NCI-H526 treated with DMSO at 0.1 percent for 48 hours (cell line): ENCODE measurements around the gene FRK.
"Not testable (repeated sequence)": the region's sequence is repeated elsewhere in the genome, so short reads cannot be mapped to it uniquely, and the experiment has no call there.

Experiments used
- DNase-seq: peaks from one replicate; lab custom pipeline; 2025; lab: John Stamatoyannopoulos, UW

Gene FRK

DNA sequence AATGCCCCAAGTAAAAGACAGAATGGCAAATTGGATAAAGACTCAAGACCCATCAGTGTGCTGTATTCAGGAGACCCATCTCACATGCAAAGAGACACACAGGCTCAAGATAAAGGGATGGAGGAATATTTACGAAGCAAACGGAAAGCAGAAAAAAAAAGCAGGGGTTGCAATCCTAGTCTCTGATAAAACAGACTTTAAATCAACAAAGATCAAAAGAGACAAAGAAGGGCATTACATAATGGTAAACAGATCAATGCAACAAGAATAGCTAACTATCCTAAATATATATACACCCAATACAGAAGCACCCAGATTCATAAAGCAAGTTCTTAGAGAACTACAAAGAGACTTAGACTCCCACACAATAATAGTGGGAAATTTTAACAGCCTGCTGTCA is 123.2 kb downstream of the FRK start:
- DNase-seq: not testable (repeated sequence)

- DNase-seq: no peak
Measured at GRCh38 chr6:115935361-115935760, 125.3 kb downstream of the FRK start.

DNA sequence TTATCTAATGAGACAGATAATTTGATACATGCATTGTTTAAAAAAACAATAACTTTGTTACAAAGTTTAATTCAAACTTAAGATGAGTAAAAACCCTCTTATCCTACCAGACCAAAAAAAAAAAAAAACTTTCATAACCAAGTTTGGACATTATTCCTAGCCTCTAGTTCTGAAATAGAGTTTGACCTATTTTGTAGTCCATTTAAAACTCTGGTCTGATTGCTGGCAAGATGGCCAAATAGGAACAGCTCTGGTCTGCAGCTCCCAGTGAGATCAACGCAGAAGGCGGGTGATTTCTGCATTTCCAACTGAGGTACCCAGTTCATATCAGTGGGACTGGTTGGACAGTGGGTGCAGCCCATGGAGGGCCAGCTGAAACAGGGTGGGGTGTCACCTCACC is 125.9 kb downstream of the FRK start:
- DNase-seq: no peak

DNA sequence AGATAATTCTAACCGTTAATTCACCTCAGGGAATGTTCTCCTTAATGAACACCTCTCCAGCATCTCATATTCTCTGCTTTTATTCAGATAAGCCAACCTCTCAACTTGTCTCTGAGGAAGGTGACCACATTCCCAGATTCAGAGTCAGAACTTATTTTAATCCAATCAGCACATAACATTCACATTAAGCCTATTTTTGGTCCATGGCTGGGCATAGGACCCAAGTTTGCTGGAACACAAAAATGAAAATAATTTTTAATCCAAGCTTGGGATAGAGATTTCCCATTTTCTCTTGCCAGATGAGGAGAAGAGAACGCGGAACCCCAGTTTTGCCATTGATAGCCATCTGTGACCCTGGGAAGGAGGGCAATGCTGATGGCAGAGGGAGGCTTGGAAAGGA is 126.5 kb downstream of the FRK start:
- DNase-seq: no peak

- no peak for DNase-seq
Measured at GRCh38 chr6:115932481-115932880, 128.2 kb downstream of the FRK start.

DNA sequence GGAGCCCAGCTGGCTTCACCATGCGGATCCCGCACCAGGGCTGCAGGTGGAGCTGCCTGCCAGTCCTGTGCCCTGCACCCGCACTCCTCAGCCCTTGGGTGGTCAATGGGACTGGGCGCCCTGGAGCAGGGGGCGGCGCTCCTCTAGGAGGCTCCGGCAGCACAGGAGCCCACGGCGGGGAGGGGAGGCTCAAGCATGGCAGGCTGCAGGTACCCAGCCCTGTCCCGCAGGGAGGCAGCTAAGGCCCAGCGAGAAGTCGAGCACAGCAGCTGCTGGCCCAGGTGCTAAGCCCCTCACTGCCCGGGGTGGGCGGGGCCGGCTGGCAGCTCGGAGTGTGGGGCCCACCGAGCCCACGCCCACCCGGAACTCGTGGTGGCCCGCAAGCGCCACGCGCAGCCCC is 132.7 kb downstream of the FRK start:
- not testable (repeated sequence) for DNase-seq

- no peak for DNase-seq
Measured at GRCh38 chr6:115922971-115923370, 137.7 kb downstream of the FRK start.

- no peak for DNase-seq
Measured at GRCh38 chr6:115914098-115914497, 146.6 kb downstream of the FRK start.

DNA sequence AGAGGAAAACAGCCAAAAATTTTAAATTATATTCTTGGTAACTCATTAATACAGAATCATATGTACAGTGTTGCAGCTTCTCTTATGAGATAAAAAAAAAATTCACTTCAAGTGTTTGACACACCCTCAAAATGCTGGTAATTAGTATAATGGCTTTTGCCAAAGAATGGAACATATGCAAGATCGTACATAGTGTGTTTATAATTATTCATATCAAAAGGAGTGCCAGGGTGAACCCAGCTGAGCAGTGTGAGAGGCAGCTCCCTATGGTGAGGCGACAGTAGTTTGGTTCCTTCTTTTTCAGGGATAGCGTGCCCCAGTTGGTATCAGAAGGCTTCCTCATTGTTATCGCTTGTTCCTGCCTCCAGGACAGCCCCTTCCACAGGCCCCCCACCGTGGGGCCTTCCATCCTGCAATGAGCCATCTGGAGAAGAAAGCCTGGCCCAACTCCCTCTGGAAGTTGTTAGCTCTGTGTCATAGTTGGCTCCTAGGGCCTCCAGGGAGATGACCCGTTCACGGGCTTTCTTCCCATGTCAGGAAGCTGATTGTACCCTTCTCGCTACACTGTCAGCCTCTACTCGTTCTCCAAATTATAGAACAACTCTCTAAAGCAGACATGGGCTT is 150.7 kb downstream of the FRK start:
- DNase-seq: no peak

- no peak for DNase-seq
Measured at GRCh38 chr6:115908906-115909559, 151.7 kb downstream of the FRK start.

DNA sequence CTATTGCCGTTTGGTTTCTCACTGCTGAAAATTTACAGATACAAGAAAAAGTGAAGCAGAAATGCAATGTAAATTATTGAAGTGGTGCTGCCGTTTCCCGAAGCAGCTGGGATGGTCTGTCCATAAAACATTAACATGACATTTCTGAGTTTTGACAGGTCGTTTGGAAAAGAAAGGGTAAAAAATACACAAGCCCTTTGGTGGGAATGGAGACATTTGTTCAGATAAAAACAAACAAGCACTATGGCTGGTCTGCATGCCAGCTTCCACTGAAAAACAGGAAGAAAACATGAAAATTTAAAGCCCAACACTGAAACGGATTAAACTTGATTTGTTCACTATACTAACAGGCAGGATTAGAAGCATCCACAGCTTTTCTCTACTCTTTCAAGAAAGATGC is 155.2 kb downstream of the FRK start:
- DNase-seq: no peak

DNA sequence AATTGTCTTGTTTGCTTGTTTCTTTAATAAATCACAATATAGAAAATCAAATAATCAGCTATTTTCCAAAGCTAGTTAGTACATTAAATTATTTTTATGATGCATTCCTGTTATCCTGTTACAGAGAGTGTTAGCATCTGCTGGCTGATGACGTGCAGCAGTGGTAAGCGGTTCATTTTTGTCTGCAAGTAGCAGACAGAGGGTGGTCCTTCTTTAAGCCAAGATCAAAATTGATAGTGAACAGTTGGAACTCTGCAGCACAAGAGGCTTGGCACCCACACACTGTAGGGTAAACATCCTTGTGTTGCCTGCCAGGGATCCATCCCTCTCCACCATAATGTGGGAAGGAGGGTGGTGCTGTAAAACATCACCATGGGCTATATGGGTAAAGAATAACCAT is 158.3 kb downstream of the FRK start:
- DNase-seq: no peak

- DNase-seq: no peak
Measured at GRCh38 chr6:115901896-115902295, 158.8 kb downstream of the FRK start.

DNA sequence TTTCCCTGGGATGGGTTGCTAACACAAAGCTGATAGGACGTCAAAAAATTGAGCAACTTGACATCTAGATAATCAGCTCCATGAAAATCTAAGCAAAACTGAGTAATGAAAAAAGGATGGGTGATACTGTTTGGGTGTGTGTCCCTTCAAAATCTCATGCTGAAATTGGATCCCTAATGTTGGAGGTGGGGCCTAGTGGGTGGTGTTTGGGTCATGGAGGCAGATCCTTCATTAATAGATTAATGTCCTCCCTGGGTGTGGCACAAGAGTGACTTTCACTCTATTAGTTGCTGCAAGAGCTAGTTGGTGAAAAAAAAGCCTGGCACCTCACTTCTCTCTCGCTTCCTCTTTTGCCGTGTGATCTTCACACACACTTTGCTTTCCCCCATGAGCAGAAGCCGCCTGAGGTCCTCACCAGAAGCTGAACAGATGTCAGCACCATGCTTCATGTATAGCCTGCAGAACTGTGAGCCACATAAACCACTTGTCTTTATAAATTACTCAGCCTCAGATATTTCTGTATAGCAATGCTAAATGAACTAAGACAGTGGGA is 160.9 kb downstream of the FRK start:
- DNase-seq: no peak

DNA sequence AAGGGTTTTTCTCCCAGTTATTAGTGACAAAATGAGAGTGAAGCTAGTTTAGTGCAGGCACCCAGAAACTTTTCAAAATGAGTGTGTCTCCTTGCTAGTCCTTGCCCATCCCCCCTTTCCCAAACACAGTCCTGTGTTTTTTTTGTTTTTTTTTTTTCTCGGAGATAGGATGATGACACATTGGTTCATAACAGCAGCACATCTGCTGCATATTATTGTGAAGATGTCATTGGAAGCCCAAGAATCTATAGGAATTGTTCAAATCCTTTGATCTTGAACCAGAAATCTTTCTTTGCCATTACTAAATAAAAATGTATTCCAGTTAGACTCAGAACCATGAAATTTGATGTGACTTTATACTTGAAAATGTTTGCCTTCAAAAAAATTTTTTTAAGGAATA is 162.4 kb downstream of the FRK start:
- no peak for DNase-seq

- no peak for DNase-seq
Measured at GRCh38 chr6:115896538-115897129, 164.1 kb downstream of the FRK start.

GRCh38 chr6:115894426-115894992 is 166.2 kb downstream of the FRK start:
- DNase-seq: no peak

DNA sequence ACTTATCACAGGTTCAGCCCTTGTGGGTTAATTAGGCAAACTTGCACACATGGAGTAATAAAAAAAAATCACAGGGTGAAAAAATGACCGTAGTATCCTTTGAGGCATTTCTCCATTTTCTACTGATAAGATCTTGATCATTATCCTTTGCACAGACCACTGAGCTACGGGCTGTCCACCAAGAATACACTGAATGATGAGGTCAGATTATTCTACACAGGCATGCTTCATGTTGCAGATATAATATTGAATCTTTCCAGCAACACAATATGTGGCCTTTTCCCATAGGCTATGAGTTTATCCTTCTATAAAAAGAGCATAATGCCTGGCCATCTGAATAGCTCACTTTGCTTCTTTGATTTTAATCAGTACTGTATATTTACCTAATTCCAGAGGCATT is 168.9 kb downstream of the FRK start:
- DNase-seq: no peak

DNA sequence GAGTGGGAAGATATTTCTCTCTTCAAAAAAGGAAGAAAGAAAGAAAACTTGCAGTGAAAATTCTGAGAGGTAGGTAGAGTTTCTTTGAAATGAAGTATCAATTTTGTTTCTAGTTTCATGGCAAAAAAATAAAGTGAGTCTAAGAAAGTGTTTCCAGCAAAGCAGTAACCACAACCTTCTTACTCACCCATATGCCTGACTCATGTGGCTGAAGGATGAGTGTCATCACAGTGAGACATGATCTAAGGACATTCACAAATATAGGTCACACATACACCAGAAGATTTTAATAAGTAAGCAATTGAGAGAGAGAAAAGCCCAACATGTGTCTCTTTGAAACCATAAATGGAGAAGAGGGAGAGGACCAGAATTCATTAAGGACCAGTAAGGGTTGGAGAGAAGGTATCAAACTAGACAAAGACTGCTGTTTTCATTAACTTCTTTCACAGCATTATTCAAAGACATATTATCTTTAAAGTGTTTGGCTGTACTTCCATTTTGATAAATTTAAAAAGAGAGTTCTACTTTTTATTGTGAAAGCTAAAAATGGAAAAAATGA is 169.5 kb downstream of the FRK start:
- no peak for DNase-seq

DNA sequence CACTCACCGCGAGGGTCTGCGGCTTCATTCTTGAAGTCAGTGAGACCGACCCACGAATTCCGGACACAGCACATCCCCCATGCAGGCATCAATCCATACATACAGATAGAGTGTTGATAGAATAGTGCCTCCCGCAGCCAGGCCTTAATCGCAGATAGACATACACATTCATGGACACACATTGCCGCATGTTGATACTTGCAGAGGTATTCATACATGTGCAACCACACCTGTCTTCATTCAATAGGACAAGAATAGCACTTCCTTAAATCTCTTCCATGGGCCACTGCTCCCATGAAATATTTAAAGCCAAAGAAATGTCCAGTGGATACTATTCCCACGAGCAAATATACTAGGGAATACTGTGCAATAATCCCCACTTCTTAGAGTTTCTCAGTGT is 170.5 kb downstream of the FRK start:
- no peak for DNase-seq

DNA sequence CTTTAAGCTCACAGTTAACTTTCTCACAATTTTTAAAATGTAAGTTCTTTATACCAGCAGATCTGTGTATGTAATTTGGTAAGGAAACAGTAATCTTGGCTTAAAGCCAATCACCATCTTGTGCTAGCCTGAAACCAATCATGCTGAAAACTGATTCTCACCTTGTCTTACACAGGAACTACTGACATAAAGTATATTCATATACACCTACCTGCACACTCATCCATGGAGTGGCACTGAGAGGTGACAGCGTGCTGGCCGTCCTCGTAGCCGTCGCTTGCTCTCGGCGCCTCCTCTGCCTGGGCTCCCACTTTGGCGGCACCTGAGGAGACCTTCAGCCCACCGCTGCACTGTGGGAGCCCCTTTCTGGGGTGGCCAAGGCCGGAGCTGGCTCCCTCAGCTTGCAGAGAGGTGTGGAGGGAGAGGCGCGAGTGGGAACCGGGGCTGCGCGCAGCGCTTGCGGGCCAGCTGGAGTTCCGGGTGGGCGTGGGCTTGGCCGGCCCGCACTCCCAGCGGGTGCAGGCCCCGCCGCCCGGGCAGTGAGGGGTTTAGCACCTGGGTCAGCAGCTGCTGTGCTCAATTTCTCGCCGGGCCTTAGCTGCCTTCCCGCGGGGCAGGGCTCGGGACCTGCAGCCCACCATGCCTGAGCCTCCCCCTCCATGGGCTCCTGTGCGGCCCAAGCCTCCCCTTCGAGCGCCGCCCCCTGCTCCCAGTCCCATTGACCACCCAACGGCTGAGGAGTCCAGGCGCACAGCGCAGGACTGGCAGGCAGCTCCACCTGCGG is 171.8 kb downstream of the FRK start:
- not testable (repeated sequence) for DNase-seq

DNA sequence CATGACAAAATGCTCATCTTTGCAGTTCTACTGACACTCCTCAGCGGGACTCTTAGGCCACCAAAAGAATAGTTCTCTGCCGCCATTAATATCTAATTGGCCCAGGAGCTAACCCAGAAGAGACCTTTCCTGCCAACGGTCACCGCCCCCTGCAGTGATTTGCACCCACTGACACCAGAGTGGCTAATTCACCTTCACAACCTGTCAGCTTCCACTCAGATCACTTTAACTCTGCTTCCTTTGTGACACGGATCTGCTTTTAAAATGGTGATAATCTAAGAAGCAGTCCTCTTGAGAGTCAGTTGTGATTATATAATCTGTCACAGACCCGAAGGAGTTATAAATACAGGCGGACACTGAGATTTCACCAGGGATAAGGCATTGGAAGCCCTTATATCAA is 172.8 kb downstream of the FRK start:
- no peak for DNase-seq
